GM12878 (cell line): ENCODE results near the gene PLAC8L1. TPM values are rescaled to one million over a fixed set of nuclear protein-coding genes. Genes with fewer than 3 reads are reported as not detected.

Experiments used
- ATAC-seq: fragments of 200-7000 bp; cut with Tn5 transposase; 3 replicates; pipeline ENCODE4 v1.9.1; 2020; ENCODE audit warnings: mild to moderate bottlenecking, moderate library complexity
- BruUV-seq: library from RNA; stranded (reverse); fragments of 400-500 nt; replicated peaks from 2 replicates; lab custom pipeline; 2021; lab: Mats Ljungman, UMichigan
- CTCF ChIA-PET: fragments of 300-600 bp; sonication (Branson Sonifier 250); formaldehyde crosslinking; extraction: SDS; loops from one replicate; lab custom pipeline; 2021; ENCODE audit warnings: inconsistent platforms; lab: Yijun Ruan, JAX
- POLR2A ChIA-PET: fragments of 350-600 bp; formaldehyde crosslinking; extraction: SDS; loops from one replicate; lab custom pipeline; 2021; ENCODE audit warnings: inconsistent platforms; lab: Charles Lee
- RAD21 ChIA-PET: fragments of 300-600 bp; sonication (Branson Sonifier 250); formaldehyde crosslinking; loops from one replicate; lab custom pipeline; 2023; ENCODE audit warnings: antibody characterized with exemption; ENCODE audit not compliant: unreplicated experiment; lab: Charles Lee
- SMC1A ChIA-PET: fragments of 300-600 bp; sonication (Branson Sonifier 250); formaldehyde crosslinking; loops from one replicate; lab custom pipeline; 2023; ENCODE audit not compliant: unreplicated experiment, uncharacterized antibody; lab: Charles Lee
- DNase-seq: peaks from one replicate; pipeline ENCODE4 v3.0.0-alpha.2; 2011; ENCODE audit warnings: low read depth, low spot score
- FAIRE-seq: peaks from 3 replicates; lab custom pipeline; 2011; peaks lifted over from hg19 to GRCh38; lab: Jason Lieb, UNC
- H2AFZ ChIP-seq: 2 replicates; pipeline ENCODE4 v1.6.0; 2011; ENCODE audit warnings: low read depth, low read length, control low read depth; ENCODE audit not compliant: control insufficient read depth
- H3K27ac ChIP-seq: 2 replicates; pipeline ENCODE4 v1.5.1; 2011; ENCODE audit warnings: control low read depth; ENCODE audit not compliant: control insufficient read depth, insufficient read depth
- H3K27me3 ChIP-seq, 2 experiments: replicated peaks in 1 of 2; 2 replicates each; pipeline versions ENCODE4 v1.6.0 to v1.6.1; 2011; ENCODE audit warnings: low read length in 1 of 2; ENCODE audit not compliant: control insufficient read depth in 2 of 2, insufficient read depth in 2 of 2
- H3K36me3 ChIP-seq, 2 experiments: 2 replicates each; pipeline ENCODE4 v1.5.1; 2011; ENCODE audit warnings: low read length in 1 of 2; ENCODE audit not compliant: control insufficient read depth in 2 of 2, insufficient read depth in 2 of 2
- H3K4me1 ChIP-seq: 2 replicates; pipeline ENCODE4 v1.6.1; 2011; ENCODE audit warnings: mild to moderate bottlenecking, low read length, moderate library complexity, mixed read lengths; ENCODE audit not compliant: control insufficient read depth, insufficient read depth
- H3K4me2 ChIP-seq: 2 replicates; pipeline ENCODE4 v1.6.0; 2011; ENCODE audit warnings: control low read depth; ENCODE audit not compliant: control insufficient read depth, insufficient read depth
- H3K4me3 ChIP-seq: fragments of 200-600 bp; sonication (generic); 2 replicates; pipeline ENCODE4 v1.5.1; 2016
- H3K79me2 ChIP-seq: 2 replicates; pipeline ENCODE4 v1.6.0; 2011; ENCODE audit warnings: low read length; ENCODE audit not compliant: control insufficient read depth, insufficient read depth
- H3K9ac ChIP-seq: 2 replicates; pipeline ENCODE4 v1.8.0; 2011; ENCODE audit warnings: low read length, control low read depth, mixed read lengths; ENCODE audit not compliant: control insufficient read depth, insufficient read depth
- H3K9me3 ChIP-seq: replicated peaks from 3 replicates; pipeline ENCODE4 v1.5.1; 2011; ENCODE audit warnings: mild to moderate bottlenecking, low read length; ENCODE audit not compliant: control insufficient read depth, insufficient read depth
- H4K20me1 ChIP-seq: 2 replicates; pipeline ENCODE4 v1.6.0; 2011; ENCODE audit not compliant: control insufficient read depth, insufficient read depth
- BHLHE40 ChIP-seq, 2 experiments: fragments of 450-650 bp in 1 of 2; IDR thresholded peaks; 2 replicates each; pipeline ENCODE4 v1.6.1; 2011 to 2017; ENCODE audit warnings: low read depth in 2 of 2, borderline replicate concordance in 1 of 2, improper control_type of control experiment in 1 of 2, low read length in 1 of 2, mild to moderate bottlenecking in 1 of 2
- CHD2 ChIP-seq: IDR thresholded peaks from 2 replicates; pipeline ENCODE4 v1.6.1; 2011; ENCODE audit warnings: low read depth, low read length, improper control_type of control experiment, borderline replicate concordance
- CREB1 ChIP-seq: IDR thresholded peaks from 2 replicates; pipeline ENCODE4 v1.6.1; 2012; ENCODE audit warnings: low read depth, mild to moderate bottlenecking, inconsistent platforms
- ESRRA ChIP-seq: IDR thresholded peaks from 2 replicates; pipeline ENCODE4 v1.6.1; 2012; ENCODE audit warnings: mild to moderate bottlenecking, low read length, improper control_type of control experiment
- HCFC1 ChIP-seq: fragments of 150-350 bp; IDR thresholded peaks from 2 replicates; pipeline ENCODE4 v1.6.1; 2014; ENCODE audit warnings: low read length
- HDAC6 ChIP-seq: fragments of 200-600 bp; sonication (generic); IDR thresholded peaks from one replicate; pipeline ENCODE4 v1.8.0; 2017; ENCODE audit warnings: antibody characterized with exemption; ENCODE audit not compliant: unreplicated experiment
- MEF2A ChIP-seq: IDR thresholded peaks from 2 replicates; pipeline ENCODE4 v1.6.1; 2011; ENCODE audit warnings: low read depth, mild to moderate bottlenecking, low read length, moderate library complexity; ENCODE audit not compliant: insufficient read depth
- PML ChIP-seq: IDR thresholded peaks from 2 replicates; pipeline ENCODE4 v1.6.1; 2012; ENCODE audit warnings: low read length, inconsistent platforms
- POU2F2 ChIP-seq: IDR thresholded peaks from 3 replicates; pipeline ENCODE4 v1.6.1; 2011; ENCODE audit warnings: low read depth, mild to moderate bottlenecking, low read length, borderline replicate concordance
- SMAD1 ChIP-seq: fragments of 450-650 bp; IDR thresholded peaks from 2 replicates; pipeline ENCODE4 v1.6.1; 2018; ENCODE audit warnings: mild to moderate bottlenecking, low read depth; ENCODE audit not compliant: partially characterized antibody
- WGBS: methylation state at CpG from one replicate; pipeline ENCODE4 v1.1.6; 2016; ENCODE audit warnings: low lambda C conversion rate; ENCODE audit not compliant: insufficient replicate concordance, insufficient coverage; ENCODE audit errors: missing lambda C conversion rate; 5-methylcytosine and 5-hydroxymethylcytosine counted together
- in situ Hi-C: fragments of 300-500 bp; cut with MboI; formaldehyde crosslinking; loops from 9 replicates; pipeline ENCODE4 v1.14.3; 2018; ENCODE audit warnings: mixed read lengths
- intact Hi-C: fragments of 100-400 bp; cut with micrococcal nuclease; formaldehyde crosslinking; loops from one replicate; pipeline ENCODE4 v1.14.2; 2022; ENCODE audit not compliant: unreplicated experiment
- polyA plus RNA-seq, 11 experiments: library from polyadenylated mRNA; depleted of rRNA in 4 of 11; unstranded in 6 of 11; stranded (reverse) in 5 of 11; fragments of >200 nt; fragmentation: Nextera tagmentation in 4 of 11; fragmentation: Illumina TruSeq in 1 of 11; extraction: Ambion mirVana in 4 of 11; extraction: Trizol in 1 of 11; gene quantifications; 1 replicate in 1 of 11; 2 replicates in 10 of 11; pipeline versions ENCODE4 v1.2.1 to v1.2.3, GENCODE V29; 2011 to 2016; ENCODE audit warnings: inconsistent platforms in 2 of 11, missing spikeins in 2 of 11, low read depth in 1 of 11
- total RNA-seq, 4 experiments: library from RNA; depleted of rRNA in 3 of 4; stranded (reverse); fragments of >200 nt in 3 of 4; fragmentation: Illumina TruSeq in 1 of 4; extraction: Trizol in 1 of 4; gene quantifications; 2 replicates each; pipeline versions ENCODE4 v1.2.1 to v1.2.3, GENCODE V29; 2013 to 2021
- TF ChIP-seq, protein P1 (sequence below): fragments of 150-350 bp; IDR thresholded peaks from 2 replicates; pipeline ENCODE4 v1.6.1; 2014; ENCODE audit warnings: mild to moderate bottlenecking, low read depth, low read length

The PLAC8L1 gene
- total and polyA plus RNA-seq, 10 of the 15 experiments (the other 5 are each of a cell fraction or from before 2014, with no cell fraction given): 0.17 to 0.39 (median 0.24) TPM; not detected in 4

GRCh38 chr5:146088098-146088497 is 17.3 kb downstream of the PLAC8L1 start:
- TF ChIP-seq, protein P1, sequence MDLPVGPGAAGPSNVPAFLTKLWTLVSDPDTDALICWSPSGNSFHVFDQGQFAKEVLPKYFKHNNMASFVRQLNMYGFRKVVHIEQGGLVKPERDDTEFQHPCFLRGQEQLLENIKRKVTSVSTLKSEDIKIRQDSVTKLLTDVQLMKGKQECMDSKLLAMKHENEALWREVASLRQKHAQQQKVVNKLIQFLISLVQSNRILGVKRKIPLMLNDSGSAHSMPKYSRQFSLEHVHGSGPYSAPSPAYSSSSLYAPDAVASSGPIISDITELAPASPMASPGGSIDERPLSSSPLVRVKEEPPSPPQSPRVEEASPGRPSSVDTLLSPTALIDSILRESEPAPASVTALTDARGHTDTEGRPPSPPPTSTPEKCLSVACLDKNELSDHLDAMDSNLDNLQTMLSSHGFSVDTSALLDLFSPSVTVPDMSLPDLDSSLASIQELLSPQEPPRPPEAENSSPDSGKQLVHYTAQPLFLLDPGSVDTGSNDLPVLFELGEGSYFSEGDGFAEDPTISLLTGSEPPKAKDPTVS: no peak
- no peak for TF ChIP-seq CHD2
- no peak for TF ChIP-seq CREB1
- CTCF ChIA-PET: no interaction called here
- SMC1A ChIA-PET: interaction anchor here (0.7 kb wide), 1 partner anchor 592 kb away, joined by 3 read pairs; no protein-coding TSS in a partner anchor
- no TSS peak for BruUV-seq
- H3K27ac ChIP-seq: no peak overlapping the region
- no peak overlapping the region for H2AFZ ChIP-seq
- H3K79me2 ChIP-seq: no peaks in the 10 kb centered on the region
- H3K4me1 ChIP-seq: peaks cover 3% of the 10 kb centered on the region
- no peak overlapping the region for H3K4me2 ChIP-seq
- ATAC-seq (no peak), FAIRE-seq (no peak), DNase-seq (no peak)
- H3K4me3 ChIP-seq: no peak overlapping the region
- no peaks in the 10 kb centered on the region for H4K20me1 ChIP-seq
- H3K9ac ChIP-seq: no peak overlapping the region
- RAD21 ChIA-PET: no interaction called here
- no peaks in the 10 kb centered on the region for H3K36me3 ChIP-seq
- intact Hi-C loops (no loop called here), in situ Hi-C loops (no loop called here)
- H3K27me3 ChIP-seq: no peaks in the 10 kb centered on the region
- 68% methylated on average over 3 of the region's 3 CpGs for WGBS
- POLR2A ChIA-PET: no interaction called here
- no peaks in the 10 kb centered on the region for H3K9me3 ChIP-seq

GRCh38 chr5:146084376-146084775 is 21.0 kb downstream of the PLAC8L1 start:
- intact Hi-C loops (no loop called here), in situ Hi-C loops (no loop called here)
- no peak for DNase-seq
- H3K27me3 ChIP-seq: no peaks in the 10 kb centered on the region
- POLR2A ChIA-PET: no interaction called here
- RAD21 ChIA-PET: no interaction called here
- no peak overlapping the region for H2AFZ ChIP-seq
- no peak for TF ChIP-seq BHLHE40 (IDR thresholded peaks at IDR 0.05; ENCODE audit: borderline replicate concordance in 1 of 2, low read depth in 2 of 2, low read length in 1 of 2)
- TF ChIP-seq HCFC1: no peak
- TF ChIP-seq SMAD1: no peak
- TF ChIP-seq MEF2A: no peak
- no peak for TF ChIP-seq HDAC6
- TF ChIP-seq ESRRA: no peak
- no peak for TF ChIP-seq PML
- no peak for TF ChIP-seq POU2F2
- 98% methylated on average over 4 of the region's 4 CpGs for WGBS
- peaks cover 25% of the 10 kb centered on the region for H3K4me1 ChIP-seq
- BruUV-seq: no TSS peak
- no peak for ATAC-seq
- no peak overlapping the region for H3K4me2 ChIP-seq
- no peak overlapping the region for H3K9ac ChIP-seq
- no peak overlapping the region for H3K4me3 ChIP-seq
- CTCF ChIA-PET: no interaction called here
- H3K9me3 ChIP-seq: no peaks in the 10 kb centered on the region
- SMC1A ChIA-PET: interaction anchor here (0.8 kb wide), 1 partner anchor 18 kb away, joined by 3 read pairs; no protein-coding TSS in a partner anchor
- H3K27ac ChIP-seq: no peak overlapping the region
- H3K36me3 ChIP-seq: no peaks in the 10 kb centered on the region
- no peaks in the 10 kb centered on the region for H3K79me2 ChIP-seq
- no peaks in the 10 kb centered on the region for H4K20me1 ChIP-seq
- no peak for FAIRE-seq
